NCI-H1105 treated with DMSO at 0.1 percent for 48 hours (cell line): ENCODE measurements around the gene CLEC4A.
"Not testable (repeated sequence)": the region's sequence is repeated elsewhere in the genome, so short reads cannot be mapped to it uniquely, and the experiment has no call there.

Source experiments
- DNase-seq: peaks from one replicate; lab custom pipeline; 2025; lab: John Stamatoyannopoulos, UW

CLEC4A gene

DNA sequence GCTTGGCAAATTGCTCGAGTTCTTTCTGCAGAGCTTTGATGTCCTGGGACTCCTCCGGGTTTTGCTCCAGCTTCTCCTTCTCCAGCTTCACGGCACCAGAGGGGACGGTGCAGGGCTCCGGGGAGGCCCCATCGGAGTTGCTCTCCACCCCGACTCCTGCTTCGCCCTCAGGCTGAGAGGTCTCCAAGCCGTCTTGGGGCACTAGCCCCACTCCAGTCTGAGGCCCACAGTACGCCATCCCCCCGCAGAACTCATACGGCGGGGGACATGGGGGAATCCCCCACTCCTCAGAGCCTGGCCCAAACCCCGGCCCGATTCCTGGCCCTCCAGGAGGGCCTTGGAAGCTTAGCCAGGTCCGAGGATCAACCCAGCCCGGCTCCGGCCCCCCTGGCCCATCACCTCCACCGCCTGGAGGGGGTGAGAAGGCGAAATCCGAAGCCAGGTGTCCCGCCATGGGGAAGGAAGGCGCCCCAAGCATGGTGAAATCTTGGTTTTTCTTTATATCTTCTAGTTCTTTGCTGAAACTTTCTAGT lies 11.0 kb downstream of the CLEC4A start:
- DNase-seq: not testable (repeated sequence)

DNA sequence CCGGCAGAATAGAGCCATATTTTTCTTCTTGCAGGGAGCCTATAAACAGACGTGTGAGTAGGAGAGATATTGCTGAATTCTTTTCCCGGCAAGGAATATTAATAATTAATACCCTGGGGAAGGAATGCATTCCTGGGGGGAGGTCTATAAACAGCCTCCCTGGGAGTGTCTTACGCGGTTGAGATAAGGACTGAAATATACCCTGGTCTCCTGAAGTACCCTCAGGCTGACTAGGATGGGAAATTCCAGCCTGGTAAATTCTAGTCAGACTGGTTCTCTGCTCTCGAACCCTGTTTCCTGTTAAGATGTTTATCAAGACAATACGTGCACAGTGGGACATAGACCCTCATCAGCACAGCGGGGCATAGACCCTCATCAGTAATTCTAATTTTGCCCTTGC lies 18.2 kb downstream of the CLEC4A start:
- not testable (repeated sequence) for DNase-seq

DNA sequence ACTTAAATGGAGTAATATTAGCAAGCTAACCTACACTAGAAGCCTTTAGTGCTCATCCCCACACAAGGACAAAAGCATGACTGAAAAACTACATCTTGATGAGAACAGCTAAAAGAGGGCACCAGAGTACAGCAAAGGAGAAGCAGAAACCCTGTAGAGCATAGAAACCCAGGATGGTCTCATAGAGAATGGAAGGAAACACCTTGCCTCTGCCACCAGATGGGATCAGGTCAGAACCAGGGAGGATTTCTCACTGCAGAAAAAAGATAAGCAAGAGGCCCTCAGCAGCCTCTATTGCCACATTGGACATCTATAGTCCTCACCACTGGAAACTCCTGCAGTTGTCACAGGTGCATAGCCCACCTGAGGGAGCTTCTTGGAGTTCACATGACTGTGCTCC lies 19.8 kb downstream of the CLEC4A start:
- DNase-seq: no peak

DNA sequence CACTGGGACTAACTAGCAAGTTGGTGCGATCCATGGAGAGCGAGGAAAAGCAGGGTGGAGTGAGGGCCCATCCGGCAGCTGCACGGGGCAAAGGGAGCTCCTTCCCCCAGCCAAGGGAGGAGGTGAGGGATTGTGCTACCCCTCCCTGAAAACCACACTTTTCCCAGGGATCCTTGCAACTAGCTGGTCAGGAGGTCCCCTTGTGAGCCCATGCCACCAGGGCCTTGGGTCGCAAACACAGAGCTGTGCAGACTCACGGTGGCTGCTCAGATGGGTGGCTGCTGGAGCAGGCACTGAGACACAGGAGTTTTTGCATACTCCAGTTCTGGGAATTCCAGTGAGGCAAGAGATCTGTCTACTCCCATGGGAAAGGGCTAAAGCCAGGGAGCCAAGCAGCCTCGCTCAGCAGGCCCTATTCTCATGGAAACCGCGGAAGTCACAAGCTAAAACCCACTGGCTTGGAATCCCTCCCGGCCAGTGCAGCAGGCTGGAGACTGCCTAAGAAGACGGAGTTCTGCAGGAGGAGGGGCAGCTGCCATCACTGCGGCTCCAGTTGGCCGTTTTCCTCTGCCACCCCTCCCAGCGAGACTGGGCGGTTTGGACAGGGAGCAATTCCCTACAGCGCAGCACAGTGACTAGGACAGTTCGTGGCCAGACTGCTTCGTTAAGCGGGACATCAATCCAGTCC lies 22.5 kb downstream of the CLEC4A start:
- DNase-seq: no peak

DNA sequence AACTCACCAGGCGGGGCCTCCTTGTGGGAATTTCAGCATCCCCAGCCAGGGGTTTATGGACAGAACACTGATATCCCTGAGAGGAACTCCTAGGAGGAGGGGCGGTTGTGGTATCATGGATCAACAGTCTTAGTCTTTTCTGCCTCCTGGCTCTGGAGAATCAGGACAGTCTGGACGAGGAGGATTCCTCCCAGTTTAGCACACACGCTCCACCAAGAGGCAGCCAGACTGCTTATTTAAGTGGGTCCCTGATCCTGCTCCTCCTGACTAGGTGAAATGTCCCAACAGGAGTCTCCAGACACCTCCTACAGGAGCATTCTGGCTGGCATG lies 23.0 kb downstream of the CLEC4A start:
- no peak for DNase-seq

DNA sequence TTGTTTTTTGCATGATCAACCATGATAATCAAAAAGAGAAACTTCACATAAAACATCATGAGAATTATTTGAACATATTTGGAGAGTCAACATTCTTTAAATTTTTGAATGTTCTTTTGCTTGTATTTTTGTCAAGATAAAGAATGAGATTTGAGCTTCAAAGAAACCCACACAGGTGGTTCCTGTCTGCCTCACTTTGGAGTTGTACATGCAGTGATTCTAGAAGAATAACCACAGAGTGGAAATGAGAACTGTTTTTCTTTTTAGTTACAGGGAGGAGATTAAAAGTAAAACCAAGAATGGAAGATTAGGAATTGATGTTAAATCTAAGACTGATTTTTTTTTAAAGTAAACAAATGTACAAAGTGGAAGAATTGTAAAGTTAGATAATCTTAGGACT lies 31.1 kb downstream of the CLEC4A start:
- DNase-seq: no peak

DNA sequence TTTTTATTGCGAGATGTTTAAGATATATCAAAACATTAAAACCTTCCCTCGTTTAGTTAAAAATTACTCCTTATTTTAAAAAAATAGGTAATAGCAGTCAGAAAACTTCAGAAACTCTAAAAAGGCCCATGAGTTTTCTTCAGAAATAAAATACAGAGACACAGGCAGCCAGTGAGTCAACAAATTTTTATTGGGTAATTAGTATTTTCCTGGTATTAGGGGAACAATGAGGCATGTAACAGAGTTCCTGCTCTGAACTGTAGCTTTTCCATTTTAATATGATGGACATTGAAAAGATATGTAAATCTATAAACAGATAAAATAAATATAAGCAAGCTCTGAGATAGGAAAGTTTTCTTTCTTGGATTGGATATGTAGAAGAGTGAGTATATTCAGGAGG lies 33.0 kb downstream of the CLEC4A start:
- no peak for DNase-seq

DNA sequence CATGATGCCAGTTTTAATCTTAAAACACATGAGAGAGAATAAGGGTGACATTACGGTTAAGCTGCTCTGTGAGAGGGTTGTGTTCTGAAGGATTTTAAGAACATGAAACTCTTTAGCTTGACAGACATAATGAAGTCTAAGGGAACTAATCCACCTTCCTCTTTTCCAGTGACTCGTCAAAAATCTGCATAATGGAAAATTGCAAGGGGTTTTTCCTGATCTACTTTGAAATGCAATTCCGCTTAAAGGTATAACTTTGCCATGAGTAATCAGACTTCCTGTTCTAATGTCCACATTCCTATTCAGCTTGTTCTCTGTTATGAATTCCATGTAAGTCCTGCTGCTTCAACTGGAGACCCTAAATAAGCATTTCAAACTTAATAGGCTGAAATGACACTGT lies 33.4 kb downstream of the CLEC4A start, which contains the start of gene ZNF705A:
TSS of gene ZNF705A (plus strand) at position 171 of the 400 bp plus-strand sequence. CDS start 15,611 bp downstream, outside the sequence.
- no peak for DNase-seq

DNA sequence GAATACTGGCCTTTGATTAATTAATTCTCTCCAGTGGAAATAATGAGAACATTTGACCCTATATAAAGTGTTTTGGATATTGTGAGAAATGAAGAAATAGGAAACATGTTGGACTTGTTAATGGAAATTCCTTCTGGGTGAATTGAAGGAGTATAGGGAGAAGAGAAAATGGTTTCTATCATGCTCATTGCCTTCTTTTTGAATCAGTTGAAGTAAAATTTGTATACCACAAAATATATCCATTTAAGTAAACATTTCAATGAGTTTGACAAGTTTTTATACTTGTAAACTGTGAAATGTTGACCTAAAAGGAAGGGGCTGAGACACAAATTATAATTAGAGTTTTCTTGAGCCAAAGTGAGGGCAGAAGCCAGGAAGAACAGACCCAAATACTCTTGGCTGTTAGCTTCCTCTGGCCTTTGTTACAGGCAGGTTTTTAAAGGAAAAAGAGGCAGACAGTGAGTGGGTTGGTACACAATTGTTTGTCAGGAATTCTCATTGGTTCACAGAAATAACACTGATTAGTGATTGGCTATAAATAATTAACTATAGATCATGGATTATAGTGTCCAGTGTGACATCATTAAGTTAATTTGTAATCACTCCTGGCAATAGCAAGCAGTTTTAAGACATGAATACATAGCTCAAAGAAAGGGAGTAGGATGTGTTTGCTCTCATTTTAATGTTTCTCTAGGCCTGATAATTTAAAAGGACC lies 34.2 kb downstream of the CLEC4A start:
- DNase-seq: no peak

DNA sequence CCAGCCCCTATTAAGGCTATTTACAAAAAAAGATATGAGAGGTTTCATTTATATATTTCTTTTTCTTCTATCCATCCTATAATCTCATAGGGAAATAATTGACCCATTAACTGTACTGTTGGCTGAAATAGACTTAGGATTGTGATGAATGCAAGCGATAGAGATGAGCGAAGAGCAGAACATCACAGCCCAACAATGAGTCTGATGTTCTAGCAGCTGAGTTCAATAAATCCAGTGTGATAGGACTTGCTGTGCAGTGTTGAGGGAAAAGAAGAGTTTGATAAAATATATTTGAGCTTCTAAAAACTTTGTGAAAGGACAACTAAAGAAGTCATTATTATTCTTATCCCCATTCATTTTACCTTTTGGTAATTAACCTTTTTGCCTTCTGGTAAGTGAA lies 49.5 kb downstream of the CLEC4A start:
- DNase-seq: not testable (repeated sequence)

DNA sequence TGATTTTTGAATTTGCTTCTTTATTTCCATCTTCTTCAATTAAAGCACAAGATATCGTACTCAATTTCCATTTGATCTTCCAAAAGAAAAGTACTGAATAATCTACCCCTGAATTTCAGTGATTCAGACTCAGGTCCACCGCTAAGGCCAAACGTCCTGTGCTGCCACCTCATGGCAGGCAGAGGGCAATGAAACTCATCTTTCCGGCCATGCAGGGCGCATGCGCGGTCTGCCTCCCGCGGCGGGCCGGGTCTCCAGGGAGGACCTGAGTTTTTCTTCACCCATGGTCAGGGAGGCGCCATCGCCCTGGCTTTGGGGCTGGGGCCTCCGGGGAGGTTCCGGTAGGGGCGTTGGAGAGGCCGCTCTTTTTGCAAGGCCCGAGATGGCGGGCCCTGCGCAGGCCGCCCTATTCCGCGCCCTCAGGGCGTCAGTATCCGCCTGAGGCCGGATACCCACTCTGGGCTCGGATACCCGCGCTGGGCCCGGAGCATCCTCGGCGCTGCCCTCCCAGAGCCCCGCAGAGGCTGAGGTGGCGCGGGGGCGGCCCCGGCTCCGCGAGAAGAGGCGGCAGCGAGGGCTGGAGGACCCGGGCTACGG lies 56.7 kb downstream of the CLEC4A start:
- peak; percentile 77 for DNase-seq

DNA sequence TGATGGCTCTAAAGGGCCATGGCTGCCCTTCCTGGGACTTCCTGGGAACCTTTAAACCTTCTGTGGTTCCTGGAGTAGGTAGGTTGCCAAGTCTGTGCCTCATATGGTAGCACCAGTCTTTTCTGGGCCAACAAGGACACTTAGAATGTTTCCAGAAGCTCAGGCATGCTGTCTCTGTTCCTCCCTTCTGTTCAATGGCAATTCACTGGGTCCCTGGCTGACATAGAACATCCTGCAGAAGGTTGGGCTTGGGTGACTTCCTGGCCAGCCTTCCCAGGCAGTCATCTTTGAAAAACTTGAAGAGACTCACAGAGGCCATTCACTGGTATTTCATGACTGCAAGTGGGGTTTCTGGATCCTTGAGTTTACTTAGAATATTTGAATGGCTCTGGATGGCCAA lies 57.9 kb downstream of the CLEC4A start:
- DNase-seq: not testable (repeated sequence)

DNA sequence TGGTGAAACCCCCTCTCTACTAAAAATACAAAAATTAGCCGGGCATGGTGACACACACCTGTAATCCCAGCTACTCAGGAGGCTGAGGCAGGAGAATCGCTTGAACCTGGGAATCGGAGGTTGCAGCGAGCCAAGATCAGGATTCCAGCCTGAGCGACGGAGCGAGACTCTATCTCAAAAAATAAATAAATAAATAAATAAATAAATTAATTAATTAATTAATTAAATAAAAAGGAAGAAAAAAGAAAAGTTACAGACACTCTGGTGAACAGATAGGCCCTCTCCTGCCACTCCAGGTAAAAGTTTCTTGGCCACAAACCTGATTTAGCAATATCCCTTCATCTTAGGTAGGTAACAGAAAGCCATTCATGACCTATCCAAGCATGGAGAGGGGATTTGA lies 59.5 kb downstream of the CLEC4A start:
- DNase-seq: not testable (repeated sequence)

DNA sequence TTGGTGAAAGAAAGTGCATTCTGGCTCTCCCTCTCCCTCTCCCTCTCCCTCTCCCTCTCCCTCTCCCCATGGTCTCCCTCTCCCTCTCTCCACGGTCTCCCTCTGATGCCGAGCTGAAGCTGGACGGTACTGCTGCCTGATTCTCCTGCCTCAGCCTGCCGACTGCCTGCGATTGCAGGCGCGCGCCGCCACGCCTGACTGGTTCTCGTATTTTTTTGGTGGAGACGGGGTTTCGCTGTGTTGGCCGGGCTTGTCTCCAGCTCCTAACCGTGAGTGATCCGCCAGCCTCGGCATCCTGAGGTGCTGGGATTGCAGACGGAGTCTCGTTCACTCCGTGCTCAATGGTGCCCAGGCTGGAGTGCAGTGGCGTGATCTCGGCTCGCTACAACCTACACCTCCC lies 59.9 kb downstream of the CLEC4A start:
- DNase-seq: not testable (repeated sequence)

DNA sequence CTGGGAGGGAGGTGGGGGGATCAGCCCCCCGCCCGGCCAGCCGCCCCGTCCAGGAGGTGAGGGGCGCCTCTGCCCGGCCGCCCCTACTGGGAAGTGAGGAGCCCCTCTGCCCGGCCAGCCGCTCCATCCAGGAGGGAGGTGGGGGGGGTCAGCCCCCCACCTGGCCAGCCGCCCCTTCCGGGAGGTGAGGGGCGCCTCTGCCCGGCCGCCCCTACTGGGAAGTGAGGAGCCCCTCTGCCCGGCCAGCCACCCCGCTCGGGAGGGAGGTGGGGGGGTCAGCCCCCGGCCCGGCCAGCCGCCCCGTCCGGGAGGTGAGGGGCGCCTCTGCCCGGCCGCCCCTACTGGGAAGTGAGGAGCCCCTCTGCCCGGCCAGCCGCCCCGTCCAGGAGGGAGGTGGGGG lies 60.8 kb downstream of the CLEC4A start:
- DNase-seq: not testable (repeated sequence)

DNA sequence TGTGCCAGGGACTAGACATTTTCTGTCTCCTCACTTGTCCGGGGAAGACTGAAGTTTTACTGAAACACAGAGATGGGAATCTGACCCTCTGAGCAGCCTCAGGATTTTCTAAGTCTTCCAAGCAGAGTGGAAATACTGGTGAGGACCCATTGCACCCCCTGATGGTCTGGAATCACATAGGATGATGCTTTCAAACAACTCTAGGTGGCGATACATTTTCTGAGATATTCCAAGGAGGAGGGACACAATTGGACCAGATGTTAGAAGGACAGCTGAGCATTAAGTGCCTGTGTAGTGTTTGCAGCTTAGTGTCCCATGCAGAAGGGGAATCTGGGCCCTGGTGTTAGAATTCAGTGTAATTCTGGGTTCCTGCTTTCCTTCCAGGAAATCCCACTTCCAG lies 64.7 kb downstream of the CLEC4A start:
- DNase-seq: not testable (repeated sequence)
